GM19397 (cell line): ENCODE data around the gene C15orf39.
"Not testable (repeated sequence)": the region's sequence is repeated elsewhere in the genome, so short reads cannot be mapped to it uniquely, and the experiment has no call there.

ENCODE experiments used
- ATAC-seq: cut with Tn5 transposase; IDR thresholded peaks from one replicate; pipeline ENCODE4 v1.9.1; 2021; ENCODE audit warnings: mild to moderate bottlenecking, moderate library complexity; ENCODE audit not compliant: unreplicated experiment

C15orf39 gene

GRCh38 chr15:75229191-75230015, 27.7 kb downstream of the C15orf39 start:
- no peak for ATAC-seq

GRCh38 chr15:75230016-75230343, 28.3 kb downstream of the C15orf39 start:
- no peak for ATAC-seq

GRCh38 chr15:75230551-75231371, 29.1 kb downstream of the C15orf39 start:
- ATAC-seq = no peak

- ATAC-seq = no peak
Observed at GRCh38 chr15:75231836-75232235, 30.2 kb downstream of the C15orf39 start.

- no peak for ATAC-seq
Observed at GRCh38 chr15:75232252-75232813, 30.7 kb downstream of the C15orf39 start.

GRCh38 chr15:75232826-75233503, 31.3 kb downstream of the C15orf39 start:
- ATAC-seq = no peak

- no peak for ATAC-seq
Observed at GRCh38 chr15:75233504-75234190, 32.0 kb downstream of the C15orf39 start.

- no peak for ATAC-seq
Observed at GRCh38 chr15:75234191-75234810, 32.6 kb downstream of the C15orf39 start.

GRCh38 chr15:75235051-75235673, 33.5 kb downstream of the C15orf39 start:
- no peak for ATAC-seq

GRCh38 chr15:75235760-75236729, 34.4 kb downstream of the C15orf39 start:
- no peak for ATAC-seq

- ATAC-seq = no peak
Observed at GRCh38 chr15:75237316-75237982, 35.8 kb downstream of the C15orf39 start.

GRCh38 chr15:75238150-75238549, 36.5 kb downstream of the C15orf39 start:
- ATAC-seq = no peak

- not testable (repeated sequence) for ATAC-seq
Observed at GRCh38 chr15:75245741-75246140, 44.1 kb downstream of the C15orf39 start.

GRCh38 chr15:75248991-75249390, 47.3 kb downstream of the C15orf39 start:
- not testable (repeated sequence) for ATAC-seq

GRCh38 chr15:75249726-75250125, 48.0 kb downstream of the C15orf39 start:
- ATAC-seq = no peak

- ATAC-seq = not testable (repeated sequence)
Observed at GRCh38 chr15:75251343-75251742, 49.7 kb downstream of the C15orf39 start.

- ATAC-seq = not testable (repeated sequence)
Observed at GRCh38 chr15:75252285-75252684, 50.6 kb downstream of the C15orf39 start.

GRCh38 chr15:75258034-75258433, 56.4 kb downstream of the C15orf39 start, which contains the start of gene GOLGA6C:
Gene GOLGA6C, plus strand, starts transcription at chr15:75258334. Its CDS starts 265 bp downstream, at chr15:75258599.
- not testable (repeated sequence) for ATAC-seq
